Endothelial cell of umbilical vein (primary cell): ENCODE measurements around the gene FAM227B. TPM values are rescaled to one million over a fixed set of nuclear protein-coding genes. Genes with fewer than 3 reads are reported as not detected.

Experiments
- BruUV-seq: library from RNA; stranded (reverse); fragments of 400-500 nt; replicated peaks from 2 replicates; lab custom pipeline; 2021; lab: Mats Ljungman, UMichigan
- CTCF ChIA-PET: fragments of 300-600, 350-600 bp; sonication (Branson Sonifier 250); formaldehyde crosslinking; loops from one replicate; lab custom pipeline; 2021; ENCODE audit warnings: antibody characterized with exemption, inconsistent platforms; lab: Charles Lee
- POLR2A ChIA-PET: fragments of 300-600, 350-600 bp; sonication (Branson Sonifier 250); formaldehyde crosslinking; loops from one replicate; lab custom pipeline; 2021; ENCODE audit warnings: antibody characterized with exemption, inconsistent platforms; lab: Charles Lee
- DNase-seq: peaks from one replicate; pipeline ENCODE4 v3.0.0-alpha.2; 2011; ENCODE audit warnings: low read depth, low spot score
- FAIRE-seq: peaks from 2 replicates; lab custom pipeline; 2011; peaks lifted over from hg19 to GRCh38; lab: Jason Lieb, UNC
- H2AFZ ChIP-seq: 2 replicates; pipeline ENCODE4 v1.6.0; 2012; ENCODE audit warnings: low read depth, low read length, control low read depth, inconsistent platforms
- H3K27ac ChIP-seq: 2 replicates; pipeline ENCODE4 v1.5.1; 2011; ENCODE audit warnings: low read depth, mild to moderate bottlenecking, control low read depth, low read length, moderate library complexity; ENCODE audit not compliant: insufficient read depth
- H3K27me3 ChIP-seq, 2 experiments: 2 replicates each; pipeline versions ENCODE4 v1.6.0 to v1.6.1; 2011; ENCODE audit warnings: low read length in 2 of 2, mixed read lengths in 1 of 2; ENCODE audit not compliant: control insufficient read depth in 2 of 2, insufficient read depth in 2 of 2
- H3K36me3 ChIP-seq, 2 experiments: 2 replicates in 1 of 2; 3 replicates in 1 of 2; pipeline ENCODE4 v1.5.1; 2011; ENCODE audit warnings: low read length in 2 of 2, mild to moderate bottlenecking in 1 of 2, moderate library complexity in 1 of 2; ENCODE audit not compliant: control insufficient read depth in 2 of 2, insufficient read depth in 2 of 2; ENCODE audit errors: extremely low read depth in 1 of 2
- H3K4me1 ChIP-seq: 3 replicates; pipeline ENCODE4 v1.5.1; 2011; ENCODE audit warnings: mild to moderate bottlenecking, low read length; ENCODE audit not compliant: control insufficient read depth, insufficient read depth; ENCODE audit errors: extremely low read depth
- H3K4me2 ChIP-seq: 2 replicates; pipeline ENCODE4 v1.6.1; 2011; ENCODE audit warnings: low read length, control low read depth, mixed read lengths; ENCODE audit not compliant: insufficient read depth
- H3K4me3 ChIP-seq, 3 experiments: fragments of 200-600 bp in 1 of 3; sonication (generic), shearing (Covaris generic) in 1 of 3; replicated peaks in 1 of 3; 2 replicates each; pipeline ENCODE4 v1.5.1; 2011 to 2016; ENCODE audit warnings: control low read depth in 3 of 3, low read length in 3 of 3, mild to moderate bottlenecking in 2 of 3, inconsistent platforms in 1 of 3, low read depth in 1 of 3, moderate library complexity in 1 of 3; ENCODE audit not compliant: insufficient read depth in 1 of 3
- H3K79me2 ChIP-seq: 2 replicates; pipeline ENCODE4 v1.6.0; 2012; ENCODE audit warnings: low read length, inconsistent platforms; ENCODE audit not compliant: control insufficient read depth, insufficient read depth
- H3K9ac ChIP-seq: replicated peaks from 2 replicates; pipeline ENCODE3; 2011; ENCODE audit warnings: low read length, control low read depth; ENCODE audit not compliant: insufficient read depth; ENCODE audit errors: extremely low read depth
- H3K9me1 ChIP-seq: replicated peaks from 3 replicates; pipeline ENCODE4 v1.6.0; 2011; ENCODE audit warnings: mild to moderate bottlenecking, low read length; ENCODE audit not compliant: control insufficient read depth, insufficient read depth; ENCODE audit errors: extremely low read depth
- H3K9me3 ChIP-seq: replicated peaks from 2 replicates; pipeline ENCODE4 v1.5.1; 2012; ENCODE audit warnings: low read length, inconsistent platforms; ENCODE audit not compliant: control insufficient read depth, insufficient read depth
- H4K20me1 ChIP-seq: replicated peaks from 2 replicates; pipeline ENCODE3; 2011; ENCODE audit warnings: mild to moderate bottlenecking, low read length; ENCODE audit not compliant: control insufficient read depth, insufficient read depth; ENCODE audit errors: extremely low read depth
- EZH2 ChIP-seq: IDR thresholded peaks from 2 replicates; pipeline ENCODE4 v1.6.1; 2012; ENCODE audit warnings: borderline replicate concordance, low read depth, mild to moderate bottlenecking, moderate library complexity, low read length, inconsistent platforms; ENCODE audit not compliant: severe bottlenecking
- FOS ChIP-seq: IDR thresholded peaks from 2 replicates; pipeline ENCODE4 v1.6.1; 2011; ENCODE audit warnings: mild to moderate bottlenecking, low read length, moderate library complexity, borderline replicate concordance; ENCODE audit not compliant: insufficient read depth
- GATA2 ChIP-seq: IDR thresholded peaks from 2 replicates; pipeline ENCODE4 v1.7.0; 2011; ENCODE audit warnings: low read depth, mild to moderate bottlenecking, moderate library complexity, mixed read lengths, low read length; ENCODE audit not compliant: insufficient read length, insufficient read depth
- JUN ChIP-seq: IDR thresholded peaks from 2 replicates; pipeline ENCODE4 v1.6.1; 2011; ENCODE audit warnings: borderline replicate concordance, low read depth; ENCODE audit not compliant: insufficient read length, insufficient read depth
- MAX ChIP-seq: IDR thresholded peaks from 2 replicates; pipeline ENCODE4 v1.6.1; 2011; ENCODE audit not compliant: insufficient read depth, insufficient read length
- MYC ChIP-seq: IDR thresholded peaks from one replicate; pipeline ENCODE4 v1.6.1; 2011; ENCODE audit warnings: mild to moderate bottlenecking, low read depth, low read length
- POLR2A ChIP-seq: IDR thresholded peaks from 2 replicates; pipeline ENCODE4 v1.6.1; 2012; ENCODE audit warnings: low read depth, mild to moderate bottlenecking, control low read depth, low read length
- POLR2AphosphoS5 ChIP-seq: IDR thresholded peaks from 2 replicates; pipeline ENCODE4 v1.6.1; 2012; ENCODE audit warnings: low read depth, mild to moderate bottlenecking, control low read depth, low read length, moderate library complexity; ENCODE audit not compliant: insufficient read depth
- dilution Hi-C: fragments of 300-500 bp; cut with MboI; formaldehyde crosslinking; loops from one replicate; pipeline ENCODE4 v1.15.0; 2019; ENCODE audit warnings: low sequenced_read_pairs; ENCODE audit not compliant: extremely low pct_ligation_motif_present
- intact Hi-C: fragments of 100-400 bp; cut with micrococcal nuclease; formaldehyde crosslinking; loops from one replicate; pipeline ENCODE4 v1.10.0; 2022
- polyA plus RNA-seq, 4 experiments: library from polyadenylated mRNA; depleted of rRNA in 3 of 4; stranded (reverse) in 3 of 4; unstranded in 1 of 4; fragments of >200 nt; gene quantifications; 2 replicates each; pipeline versions ENCODE4 v1.2.1 to v1.2.3, GENCODE V29; 2011 to 2012; ENCODE audit warnings: missing spikeins in 1 of 4
- total RNA-seq: library from RNA; stranded (reverse); gene quantifications from 2 replicates; pipeline ENCODE4 v1.2.3, GENCODE V29; 2021
- TF ChIP-seq, protein P1 (sequence below), 2 donors: IDR thresholded peaks; 1 replicate in 1 of 2; 2 replicates in 1 of 2; pipeline ENCODE4 v1.5.1; 2011; ENCODE audit warnings: low read length in 2 of 2, mild to moderate bottlenecking in 2 of 2, moderate library complexity in 2 of 2, control low read depth in 1 of 2, inconsistent platforms in 1 of 2, low read depth in 1 of 2; ENCODE audit not compliant: insufficient read depth in 1 of 2; ENCODE audit errors: extremely low read depth in 1 of 2

The FAM227B gene
- total and polyA plus RNA-seq, 2 donors (not counting 3 experiments of a cell fraction or from before 2014, with no cell fraction given), result 1.5 to 1.8 TPM

DNA sequence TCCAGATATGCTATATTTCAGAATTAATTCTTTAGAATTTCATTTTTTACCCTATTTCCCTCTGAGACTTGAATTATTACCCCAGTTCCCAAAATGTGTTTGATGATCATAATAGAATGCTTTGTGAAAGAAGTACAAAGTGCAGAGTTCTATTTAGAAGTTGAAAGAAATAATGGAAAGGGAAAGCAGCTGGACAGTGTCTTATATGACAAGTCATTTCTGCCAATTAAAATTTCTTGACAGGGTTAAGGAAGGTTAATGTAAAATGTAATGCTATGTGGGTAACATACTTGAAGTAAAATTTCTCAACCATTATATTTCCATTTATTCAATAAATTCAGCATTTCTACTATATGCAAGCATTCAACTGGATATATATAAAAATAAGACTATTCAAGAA, 164.5 kb downstream of the FAM227B start:
- dilution Hi-C loops, result no loop called here
- H3K36me3 ChIP-seq, result no peaks in the 10 kb centered on the region
- TF ChIP-seq POLR2AphosphoS5 (no peak), GATA2 (no peak), MAX (no peak), POLR2A (no peak)
- no peaks in the 10 kb centered on the region for H4K20me1 ChIP-seq
- DNase-seq (no peak), FAIRE-seq (no peak)
- ChIA-PET POLR2A (no interaction called here), CTCF (interaction anchor here (1.1 kb wide), 1 partner anchor 15 kb away, joined by 4 read pairs; no protein-coding TSS in a partner anchor)
- BruUV-seq, result no TSS peak
- peaks cover 0 to 12% of the 10 kb centered on the region in 2 experiments for H3K27me3 ChIP-seq
- H3K79me2 ChIP-seq, result no peaks in the 10 kb centered on the region
- no peak overlapping the region for H3K9ac ChIP-seq
- no peaks in the 10 kb centered on the region for H3K9me3 ChIP-seq
- H3K4me2 ChIP-seq, result no peak overlapping the region
- H3K27ac ChIP-seq, result no peak overlapping the region
- no peak overlapping the region for H3K4me3 ChIP-seq
- intact Hi-C loops, result no loop called here
- H2AFZ ChIP-seq, result no peak overlapping the region
- H3K4me1 ChIP-seq, result no peaks in the 10 kb centered on the region
- no peaks in the 10 kb centered on the region for H3K9me1 ChIP-seq

DNA sequence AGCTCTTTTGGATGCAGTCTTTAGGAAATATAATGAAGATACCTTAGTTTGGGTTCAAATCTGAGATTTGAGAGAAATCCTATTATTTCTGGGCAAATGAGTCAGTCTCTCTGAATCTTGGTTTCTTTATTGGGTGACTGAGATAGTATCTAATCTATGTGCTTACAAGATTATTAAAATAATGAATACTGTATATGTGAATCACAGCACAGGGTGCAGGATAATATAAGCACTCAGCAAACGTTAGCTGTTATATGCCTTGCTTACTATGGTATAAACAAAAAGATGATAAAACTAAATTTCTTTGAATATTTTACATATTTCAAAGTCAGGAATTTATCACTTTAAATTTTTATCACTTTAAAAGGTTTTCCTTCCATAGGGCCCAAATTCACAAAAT, 168.0 kb downstream of the FAM227B start:
- Histone ChIP-seq H2AFZ (no peak overlapping the region), H3K27me3 (peaks cover 0 to 15% of the 10 kb centered on the region in 2 experiments), H3K9ac (no peak overlapping the region), H3K27ac (no peak overlapping the region), H3K4me3 (no peak overlapping the region), H3K9me1 (no peaks in the 10 kb centered on the region), H3K36me3 (no peaks in the 10 kb centered on the region), H3K79me2 (no peaks in the 10 kb centered on the region), H3K4me2 (no peak overlapping the region), H3K9me3 (no peaks in the 10 kb centered on the region), H3K4me1 (no peaks in the 10 kb centered on the region), H4K20me1 (no peaks in the 10 kb centered on the region)
- FAIRE-seq (no peak), DNase-seq (no peak)
- no TSS peak for BruUV-seq
- POLR2A ChIA-PET, result no interaction called here
- dilution Hi-C loops, result no loop called here
- CTCF ChIA-PET, result interaction anchor here (1.0 to 1.5 kb wide), 4 partner anchors 16 to 591 kb away, joined by 3 read pairs; no protein-coding TSS in a partner anchor
- intact Hi-C loops, result no loop called here
- TF ChIP-seq MAX, result no peak
- no peak for TF ChIP-seq FOS
- TF ChIP-seq, protein P1, sequence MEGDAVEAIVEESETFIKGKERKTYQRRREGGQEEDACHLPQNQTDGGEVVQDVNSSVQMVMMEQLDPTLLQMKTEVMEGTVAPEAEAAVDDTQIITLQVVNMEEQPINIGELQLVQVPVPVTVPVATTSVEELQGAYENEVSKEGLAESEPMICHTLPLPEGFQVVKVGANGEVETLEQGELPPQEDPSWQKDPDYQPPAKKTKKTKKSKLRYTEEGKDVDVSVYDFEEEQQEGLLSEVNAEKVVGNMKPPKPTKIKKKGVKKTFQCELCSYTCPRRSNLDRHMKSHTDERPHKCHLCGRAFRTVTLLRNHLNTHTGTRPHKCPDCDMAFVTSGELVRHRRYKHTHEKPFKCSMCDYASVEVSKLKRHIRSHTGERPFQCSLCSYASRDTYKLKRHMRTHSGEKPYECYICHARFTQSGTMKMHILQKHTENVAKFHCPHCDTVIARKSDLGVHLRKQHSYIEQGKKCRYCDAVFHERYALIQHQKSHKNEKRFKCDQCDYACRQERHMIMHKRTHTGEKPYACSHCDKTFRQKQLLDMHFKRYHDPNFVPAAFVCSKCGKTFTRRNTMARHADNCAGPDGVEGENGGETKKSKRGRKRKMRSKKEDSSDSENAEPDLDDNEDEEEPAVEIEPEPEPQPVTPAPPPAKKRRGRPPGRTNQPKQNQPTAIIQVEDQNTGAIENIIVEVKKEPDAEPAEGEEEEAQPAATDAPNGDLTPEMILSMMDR (IDR thresholded peaks at IDR 0.05; ENCODE audit: extremely low read depth in 1 of 2, insufficient read depth in 1 of 2, low read depth in 1 of 2, low read length in 2 of 2), result no peak
- TF ChIP-seq MYC, result no peak
- TF ChIP-seq POLR2A, result no peak
- no peak for TF ChIP-seq GATA2
- no peak for TF ChIP-seq POLR2AphosphoS5
- TF ChIP-seq JUN, result no peak
- TF ChIP-seq EZH2, result no peak
